HCT116 (cell line): ENCODE data around the gene NLRP1. TPM values are rescaled to one million over a fixed set of nuclear protein-coding genes. Genes with fewer than 3 reads are reported as not detected.

Source experiments
- ATAC-seq: fragments of 200-7000 bp; cut with Tn5 transposase; 2 replicates; pipeline ENCODE4 v1.9.1; 2020; ENCODE audit warnings: mild to moderate bottlenecking, moderate library complexity
- BruUV-seq: library from RNA; stranded (reverse); fragments of 400-500 nt; replicated peaks from 2 replicates; lab custom pipeline; 2021; lab: Mats Ljungman, UMichigan
- CTCF ChIA-PET: fragments of 300-600 bp; sonication (Branson Sonifier 250); formaldehyde crosslinking; loops from one replicate; lab custom pipeline; 2021; ENCODE audit warnings: antibody characterized with exemption; lab: Charles Lee
- POLR2A ChIA-PET: fragments of 300-600, 350-600 bp; sonication (Branson Sonifier 250); formaldehyde crosslinking; loops from one replicate; lab custom pipeline; 2021; ENCODE audit warnings: antibody characterized with exemption; lab: Charles Lee
- RAD21 ChIA-PET, 2 experiments: fragments of 300-600 bp; sonication (Branson Sonifier 250); formaldehyde crosslinking; loops; one replicate each; lab custom pipeline; 2023; ENCODE audit warnings: low total read pairs in 2 of 2; ENCODE audit not compliant: uncharacterized antibody in 2 of 2, unreplicated experiment in 2 of 2, low non-redundant PET in 1 of 2; lab: Charles Lee
- DNase-seq: peaks from one replicate; pipeline ENCODE4 v3.0.0-alpha.2; 2010; ENCODE audit warnings: low read depth, low spot score
- H2AFZ ChIP-seq: fragments of 200-600 bp; shearing (Covaris generic), sonication (generic); 2 replicates; pipeline ENCODE4 v1.6.1; 2017; ENCODE audit warnings: low read depth, mixed run types, mixed read lengths, antibody characterized with exemption, low read length; ENCODE audit not compliant: poor library complexity, severe bottlenecking
- H3K27ac ChIP-seq: 2 replicates; pipeline ENCODE4 v1.5.1; 2012; ENCODE audit warnings: low read depth, low read length
- H3K27me3 ChIP-seq: fragments of 200-600 bp; sonication (generic); 2 replicates; pipeline ENCODE4 v1.6.1; 2016; ENCODE audit warnings: mixed run types, low read length, mixed read lengths; ENCODE audit not compliant: insufficient read depth
- H3K36me3 ChIP-seq, 2 experiments: fragments of 200-500 bp in 1 of 2; fragments of 200-600 bp in 1 of 2; sonication (Bioruptor generic) in 1 of 2; sonication (generic) in 1 of 2; 2 replicates each; pipeline versions ENCODE4 v1.5.1 to v1.6.1; 2014 to 2016; ENCODE audit warnings: low read length in 2 of 2, inconsistent platforms in 1 of 2, mixed read lengths in 1 of 2, mixed run types in 1 of 2; ENCODE audit not compliant: insufficient read depth in 2 of 2, control insufficient read depth in 1 of 2
- H3K4me1 ChIP-seq, 2 experiments: fragments of 200-600 bp in 1 of 2; sonication (generic) in 1 of 2; 2 replicates each; pipeline versions ENCODE4 v1.5.1 to v1.6.1; 2012 to 2017; ENCODE audit warnings: low read length in 2 of 2, inconsistent platforms in 1 of 2, mild to moderate bottlenecking in 1 of 2, mixed read lengths in 1 of 2, mixed run types in 1 of 2, moderate library complexity in 1 of 2; ENCODE audit not compliant: insufficient read depth in 2 of 2, control insufficient read depth in 1 of 2
- H3K4me2 ChIP-seq: fragments of 200-600 bp; sonication (generic); 2 replicates; pipeline ENCODE4 v1.6.1; 2017; ENCODE audit warnings: mixed run types, low read length, mixed read lengths
- H3K4me3 ChIP-seq, 2 experiments: fragments of 200-600 bp in 1 of 2; sonication (generic) in 1 of 2; replicated peaks in 1 of 2; 2 replicates each; pipeline ENCODE4 v1.5.1; 2011 to 2016; ENCODE audit warnings: low read length in 2 of 2, control low read depth in 1 of 2, low read depth in 1 of 2, mild to moderate bottlenecking in 1 of 2, mixed read lengths in 1 of 2, mixed run types in 1 of 2
- H3K79me2 ChIP-seq: fragments of 200-600 bp; sonication (generic); 2 replicates; pipeline ENCODE4 v1.6.1; 2017; ENCODE audit warnings: mild to moderate bottlenecking, mixed run types, low read length, moderate library complexity, mixed read lengths; ENCODE audit not compliant: insufficient read depth
- H3K9ac ChIP-seq: fragments of 200-600 bp; sonication (generic); 2 replicates; pipeline ENCODE4 v1.6.1; 2016; ENCODE audit warnings: low read length, mixed read lengths
- H3K9me2 ChIP-seq: fragments of 200-600 bp; sonication (generic), shearing (Covaris generic); 2 replicates; pipeline ENCODE4 v1.6.1; 2017; ENCODE audit warnings: mixed run types, mild to moderate bottlenecking, moderate library complexity; ENCODE audit not compliant: insufficient read depth
- H3K9me3 ChIP-seq, 2 experiments: fragments of 200-500 bp in 1 of 2; fragments of 200-600 bp in 1 of 2; sonication (Bioruptor generic) in 1 of 2; sonication (generic) in 1 of 2; 2 replicates each; pipeline ENCODE4 v1.6.1; 2014 to 2017; ENCODE audit warnings: low read length in 2 of 2, mixed read lengths in 2 of 2, inconsistent platforms in 1 of 2, low read depth in 1 of 2, mild to moderate bottlenecking in 1 of 2, mixed run types in 1 of 2, moderate library complexity in 1 of 2; ENCODE audit not compliant: control insufficient read depth in 1 of 2, insufficient read depth in 1 of 2
- H4K20me1 ChIP-seq: fragments of 200-600 bp; sonication (generic), shearing (Covaris generic); 2 replicates; pipeline ENCODE4 v1.6.1; 2017; ENCODE audit warnings: mixed run types, mild to moderate bottlenecking, moderate library complexity; ENCODE audit not compliant: insufficient read depth
- EGR1 ChIP-seq: IDR thresholded peaks from 2 replicates; pipeline ENCODE4 v1.6.1; 2012; ENCODE audit warnings: low read depth
- ELF1 ChIP-seq: IDR thresholded peaks from 2 replicates; pipeline ENCODE4 v1.6.1; 2012; ENCODE audit warnings: low read depth, borderline replicate concordance
- EZH2 ChIP-seq: fragments of 200-600 bp; sonication (generic); IDR thresholded peaks from 2 replicates; pipeline ENCODE4 v1.6.1; 2017; ENCODE audit warnings: antibody characterized with exemption, mixed run types
- FOSL1 ChIP-seq: IDR thresholded peaks from 2 replicates; pipeline ENCODE4 v1.6.1; 2012; ENCODE audit warnings: low read depth
- POLR2A ChIP-seq: IDR thresholded peaks from 2 replicates; pipeline ENCODE4 v1.7.0; 2011; ENCODE audit warnings: borderline replicate concordance; ENCODE audit not compliant: insufficient read depth, insufficient read length; ENCODE audit errors: extremely low read depth
- POLR2AphosphoS5 ChIP-seq: IDR thresholded peaks from 2 replicates; pipeline ENCODE4 v1.6.1; 2011; ENCODE audit warnings: mild to moderate bottlenecking, low read depth, low read length, moderate library complexity
- SIN3A ChIP-seq: IDR thresholded peaks from 2 replicates; pipeline ENCODE4 v1.6.1; 2012; ENCODE audit warnings: low read depth
- SP1 ChIP-seq: IDR thresholded peaks from 2 replicates; pipeline ENCODE4 v1.6.1; 2012; ENCODE audit warnings: low read depth
- TCF7L2 ChIP-seq: IDR thresholded peaks from 2 replicates; pipeline ENCODE4 v1.7.0; 2011; ENCODE audit warnings: borderline replicate concordance, inconsistent platforms; ENCODE audit not compliant: insufficient read depth, insufficient read length; ENCODE audit errors: extremely low read depth
- ZNF274 ChIP-seq: fragments of 200-500 bp; sonication (Bioruptor generic); IDR thresholded peaks from 2 replicates; pipeline ENCODE4 v1.6.1; 2014; ENCODE audit warnings: mild to moderate bottlenecking, low read depth, low read length, inconsistent platforms
- intact Hi-C: fragments of 100-400 bp; cut with micrococcal nuclease; formaldehyde crosslinking; loops from 2 replicates; pipeline ENCODE4 v1.10.0; 2022
- total RNA-seq: library from RNA; stranded (reverse); gene quantifications from one replicate; pipeline ENCODE4 v1.2.1, GENCODE V29; 2021; ENCODE audit not compliant: unreplicated experiment
- TF ChIP-seq, protein P1 (sequence below), 3 experiments: fragments of 200-600 bp in 1 of 3; sonication (generic) in 1 of 3; IDR thresholded peaks in 2 of 3; conservative IDR thresholded peaks in 1 of 3; 2 replicates each; pipeline ENCODE4 v1.5.1; 2012 to 2017; ENCODE audit warnings: low read depth in 2 of 3, low read length in 2 of 3, antibody characterized with exemption in 1 of 3, borderline replicate concordance in 1 of 3, control low read depth in 1 of 3, mild to moderate bottlenecking in 1 of 3, mixed read lengths in 1 of 3, mixed run types in 1 of 3, moderate library complexity in 1 of 3; ENCODE audit not compliant: insufficient read depth in 1 of 3
- TF ChIP-seq, protein P2 (sequence below): IDR thresholded peaks from 2 replicates; pipeline ENCODE4 v1.6.1; 2012
- TF ChIP-seq, protein P3 (sequence below): IDR thresholded peaks from 2 replicates; pipeline ENCODE4 v1.6.1; 2011; ENCODE audit warnings: mild to moderate bottlenecking, low read length, moderate library complexity; ENCODE audit not compliant: insufficient replicate concordance; ENCODE audit errors: extremely low read depth
- TF ChIP-seq, protein P4 (sequence below): IDR thresholded peaks from 2 replicates; pipeline ENCODE4 v1.6.1; 2012

Gene NLRP1
- total RNA-seq, 1 experiment from 2014 or later: 7.2 TPM

DNA sequence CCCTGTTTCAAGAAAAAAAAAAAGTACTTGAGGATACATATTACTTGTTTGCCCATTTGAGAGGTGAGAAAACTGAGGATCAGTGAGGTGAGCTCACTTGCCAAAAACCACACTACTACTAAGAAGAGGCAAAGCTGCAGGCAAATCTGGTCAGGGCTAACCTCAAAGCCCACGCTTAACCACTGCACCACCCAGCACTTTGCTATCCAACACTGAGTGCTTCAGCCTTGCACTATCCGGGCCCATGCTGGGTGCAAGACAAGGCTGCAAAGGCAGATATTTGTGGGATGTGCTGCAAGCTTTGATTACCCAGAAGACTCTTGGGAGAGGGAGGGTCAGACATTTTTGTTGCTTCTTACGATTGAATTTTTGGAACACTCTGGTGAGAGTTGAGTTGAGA is 23.6 kb upstream of the NLRP1 start:
- BruUV-seq: no TSS peak
- ChIA-PET RAD21 (no interaction called here), CTCF (interaction anchor here (0.8 kb wide), 1 partner anchor 17 kb away, joined by 3 read pairs; no protein-coding TSS in a partner anchor), POLR2A (no interaction called here)
- Histone ChIP-seq H3K36me3 (no peaks in the 10 kb centered on the region), H3K4me2 (no peak overlapping the region), H2AFZ (no peak overlapping the region), H4K20me1 (no peaks in the 10 kb centered on the region), H3K4me1 (no peaks in the 10 kb centered on the region), H3K27ac (no peak overlapping the region), H3K27me3 (peaks cover 73% of the 10 kb centered on the region), H3K9me3 (no peaks in the 10 kb centered on the region), H3K4me3 (no peak overlapping the region), H3K9ac (no peak overlapping the region), H3K9me2 (no peaks in the 10 kb centered on the region), H3K79me2 (no peaks in the 10 kb centered on the region)
- intact Hi-C loops: loop anchor here (5.0 kb wide), 1 partner anchor 99 kb away; no protein-coding TSS in a partner anchor
- TF ChIP-seq, protein P1, sequence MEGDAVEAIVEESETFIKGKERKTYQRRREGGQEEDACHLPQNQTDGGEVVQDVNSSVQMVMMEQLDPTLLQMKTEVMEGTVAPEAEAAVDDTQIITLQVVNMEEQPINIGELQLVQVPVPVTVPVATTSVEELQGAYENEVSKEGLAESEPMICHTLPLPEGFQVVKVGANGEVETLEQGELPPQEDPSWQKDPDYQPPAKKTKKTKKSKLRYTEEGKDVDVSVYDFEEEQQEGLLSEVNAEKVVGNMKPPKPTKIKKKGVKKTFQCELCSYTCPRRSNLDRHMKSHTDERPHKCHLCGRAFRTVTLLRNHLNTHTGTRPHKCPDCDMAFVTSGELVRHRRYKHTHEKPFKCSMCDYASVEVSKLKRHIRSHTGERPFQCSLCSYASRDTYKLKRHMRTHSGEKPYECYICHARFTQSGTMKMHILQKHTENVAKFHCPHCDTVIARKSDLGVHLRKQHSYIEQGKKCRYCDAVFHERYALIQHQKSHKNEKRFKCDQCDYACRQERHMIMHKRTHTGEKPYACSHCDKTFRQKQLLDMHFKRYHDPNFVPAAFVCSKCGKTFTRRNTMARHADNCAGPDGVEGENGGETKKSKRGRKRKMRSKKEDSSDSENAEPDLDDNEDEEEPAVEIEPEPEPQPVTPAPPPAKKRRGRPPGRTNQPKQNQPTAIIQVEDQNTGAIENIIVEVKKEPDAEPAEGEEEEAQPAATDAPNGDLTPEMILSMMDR (IDR thresholded peaks at IDR 0.05 in 2 of 3, conservative IDR thresholded peaks at IDR 0.05 in 1 of 3; ENCODE audit: borderline replicate concordance in 1 of 3, insufficient read depth in 1 of 3, low read depth in 2 of 3, low read length in 2 of 3): no peak
- TF ChIP-seq, protein P2, sequence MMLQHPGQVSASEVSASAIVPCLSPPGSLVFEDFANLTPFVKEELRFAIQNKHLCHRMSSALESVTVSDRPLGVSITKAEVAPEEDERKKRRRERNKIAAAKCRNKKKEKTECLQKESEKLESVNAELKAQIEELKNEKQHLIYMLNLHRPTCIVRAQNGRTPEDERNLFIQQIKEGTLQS: no peak
- no peak for TF ChIP-seq EGR1
- TF ChIP-seq, protein P3, sequence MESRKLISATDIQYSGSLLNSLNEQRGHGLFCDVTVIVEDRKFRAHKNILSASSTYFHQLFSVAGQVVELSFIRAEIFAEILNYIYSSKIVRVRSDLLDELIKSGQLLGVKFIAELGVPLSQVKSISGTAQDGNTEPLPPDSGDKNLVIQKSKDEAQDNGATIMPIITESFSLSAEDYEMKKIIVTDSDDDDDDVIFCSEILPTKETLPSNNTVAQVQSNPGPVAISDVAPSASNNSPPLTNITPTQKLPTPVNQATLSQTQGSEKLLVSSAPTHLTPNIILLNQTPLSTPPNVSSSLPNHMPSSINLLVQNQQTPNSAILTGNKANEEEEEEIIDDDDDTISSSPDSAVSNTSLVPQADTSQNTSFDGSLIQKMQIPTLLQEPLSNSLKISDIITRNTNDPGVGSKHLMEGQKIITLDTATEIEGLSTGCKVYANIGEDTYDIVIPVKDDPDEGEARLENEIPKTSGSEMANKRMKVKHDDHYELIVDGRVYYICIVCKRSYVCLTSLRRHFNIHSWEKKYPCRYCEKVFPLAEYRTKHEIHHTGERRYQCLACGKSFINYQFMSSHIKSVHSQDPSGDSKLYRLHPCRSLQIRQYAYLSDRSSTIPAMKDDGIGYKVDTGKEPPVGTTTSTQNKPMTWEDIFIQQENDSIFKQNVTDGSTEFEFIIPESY: no peak
- TF ChIP-seq FOSL1: no peak
- TF ChIP-seq SIN3A: no peak
- TF ChIP-seq TCF7L2: no peak
- TF ChIP-seq, protein P4, sequence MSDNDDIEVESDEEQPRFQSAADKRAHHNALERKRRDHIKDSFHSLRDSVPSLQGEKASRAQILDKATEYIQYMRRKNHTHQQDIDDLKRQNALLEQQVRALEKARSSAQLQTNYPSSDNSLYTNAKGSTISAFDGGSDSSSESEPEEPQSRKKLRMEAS: no peak
- no peak for TF ChIP-seq POLR2AphosphoS5
- no peak for TF ChIP-seq ZNF274
- no peak for TF ChIP-seq EZH2
- TF ChIP-seq ELF1: no peak
- no peak for TF ChIP-seq POLR2A
- TF ChIP-seq SP1: no peak
- DNase-seq: no peak
- ATAC-seq: no peak
